Kasumi-1 (cell line): ENCODE results near the gene RPS6KA2.
A peak's percentile ranks its signal among the peaks of the same experiment; 100 is the strongest.

Source experiments
- DNase-seq, 2 experiments: peaks; one replicate each; lab custom pipeline; 2025; lab: John Stamatoyannopoulos, UW

The RPS6KA2 gene

GRCh38 chr6:166446567-166447065 is 180.4 kb downstream of the RPS6KA2 start:
- no peak for DNase-seq

- no peak for DNase-seq
Measured at GRCh38 chr6:166446146-166446545, 180.9 kb downstream of the RPS6KA2 start.

DNA sequence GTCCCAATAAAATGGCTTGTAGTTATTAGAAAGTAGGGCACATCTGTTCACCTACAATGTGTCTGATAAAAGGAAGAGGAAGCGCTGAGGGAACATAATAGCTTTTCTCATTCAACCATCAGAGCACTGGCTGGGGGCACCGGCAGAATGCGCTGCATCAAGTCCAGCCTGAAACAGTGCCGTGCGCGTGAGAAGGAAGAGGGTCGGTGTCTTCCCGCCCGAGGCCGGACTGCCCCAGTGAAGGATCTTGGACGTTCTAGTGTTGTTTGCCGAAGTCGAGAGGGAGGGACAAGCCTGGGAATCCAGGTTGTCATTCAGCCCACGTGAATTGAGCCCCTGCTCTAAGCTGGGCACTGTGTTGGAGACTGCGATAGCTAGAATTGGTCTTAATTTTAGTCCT is 182.6 kb downstream of the RPS6KA2 start:
- DNase-seq = no peak

DNA sequence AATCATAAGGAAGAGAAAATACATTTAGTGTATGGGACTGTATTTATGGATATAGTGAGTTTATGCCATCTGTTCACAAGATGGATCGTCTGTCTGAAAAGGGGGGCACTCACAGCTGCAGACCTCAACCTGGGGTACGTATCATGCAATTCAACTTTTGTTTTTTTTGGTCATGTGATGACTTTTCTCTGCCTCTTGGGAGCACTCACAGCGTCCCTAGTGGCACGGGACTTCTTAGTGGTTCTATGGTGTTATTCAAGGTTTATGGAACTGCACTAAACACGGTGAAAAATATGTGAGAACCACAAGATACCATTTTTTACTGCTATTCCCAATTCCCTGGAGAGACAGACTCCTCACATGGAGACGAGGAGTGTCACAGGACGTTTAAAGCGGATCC is 183.9 kb downstream of the RPS6KA2 start:
- no peak for DNase-seq

- DNase-seq = no peak
Measured at GRCh38 chr6:166442131-166442685, 184.8 kb downstream of the RPS6KA2 start.

- DNase-seq = no peak
Measured at GRCh38 chr6:166441325-166442078, 185.5 kb downstream of the RPS6KA2 start.

DNA sequence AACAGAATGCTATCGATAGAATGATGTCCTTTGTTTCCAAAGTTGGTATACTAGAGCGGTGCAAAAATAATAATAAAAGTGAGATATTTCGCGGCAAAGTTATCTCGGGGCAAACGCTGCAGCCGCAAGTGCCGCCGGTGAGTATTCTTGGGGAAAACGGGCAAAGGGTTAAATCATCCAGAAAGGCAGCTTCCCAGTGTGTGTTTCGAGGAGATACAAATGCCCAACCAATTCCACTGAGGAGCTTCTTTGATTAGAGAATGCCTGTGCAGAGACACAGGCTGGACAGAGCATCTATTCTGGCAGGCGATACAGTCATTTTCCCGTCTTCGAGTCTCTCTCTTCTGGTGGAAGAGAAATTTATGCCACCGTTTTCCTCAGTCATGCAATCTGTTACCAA is 186.3 kb downstream of the RPS6KA2 start:
- no peak for DNase-seq

GRCh38 chr6:166440106-166440505 is 186.9 kb downstream of the RPS6KA2 start:
- DNase-seq = no peak

DNA sequence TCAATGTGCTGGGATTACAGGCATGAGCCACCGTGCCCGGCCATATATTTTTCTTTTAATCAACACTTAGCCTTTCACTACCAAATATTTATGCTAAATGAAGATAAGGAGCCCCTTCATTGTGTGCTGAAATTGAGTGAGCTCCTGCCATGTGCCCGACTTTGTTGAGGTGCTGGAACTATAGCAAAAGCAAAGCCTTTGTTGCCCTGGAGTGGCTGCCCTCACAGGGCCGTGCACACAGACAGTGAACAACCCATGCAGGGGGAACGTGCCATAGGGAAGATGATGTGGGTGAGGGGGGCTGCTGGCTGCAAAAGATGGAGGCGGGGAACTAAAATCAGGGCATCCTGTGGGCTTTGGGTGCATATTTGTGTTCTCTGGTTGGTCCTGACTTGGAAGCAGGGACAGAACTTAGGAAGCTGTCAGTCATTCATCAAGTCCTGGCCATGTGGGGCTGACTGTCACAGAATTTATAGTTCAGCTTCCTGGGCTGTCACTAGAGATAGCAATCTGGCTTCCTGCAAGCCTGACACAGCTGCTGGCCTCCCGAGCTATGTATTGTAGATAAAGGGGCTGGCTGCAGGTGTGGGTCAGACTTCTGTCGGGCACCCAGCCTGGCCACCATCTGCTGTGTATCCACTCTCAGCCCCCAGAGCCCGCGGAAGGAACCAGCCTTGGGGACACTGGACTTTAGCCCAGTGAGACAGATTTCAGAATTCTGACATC is 187.5 kb downstream of the RPS6KA2 start:
- DNase-seq = peak; percentile 57 to 69

GRCh38 chr6:166438211-166438861 is 188.7 kb downstream of the RPS6KA2 start:
- no peak for DNase-seq

DNA sequence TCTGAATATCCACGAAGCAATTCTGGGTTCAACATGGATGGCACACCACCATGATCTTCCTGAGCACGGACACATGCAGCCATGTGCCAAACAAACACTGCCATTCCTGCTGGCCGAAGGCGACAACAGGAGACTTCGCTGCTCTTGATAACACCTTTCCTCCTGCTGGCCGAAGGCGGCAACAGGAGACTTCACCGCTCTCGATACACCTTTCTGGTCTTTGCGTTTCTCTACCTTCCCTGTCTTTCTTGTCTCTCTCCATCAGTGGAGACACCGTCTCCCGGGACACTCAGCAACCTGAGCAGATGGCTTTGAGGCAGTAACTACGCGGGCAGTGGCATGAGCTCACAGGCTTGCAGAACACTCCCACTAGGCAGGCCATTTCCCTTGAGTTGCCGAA is 189.4 kb downstream of the RPS6KA2 start:
- DNase-seq = no peak

DNA sequence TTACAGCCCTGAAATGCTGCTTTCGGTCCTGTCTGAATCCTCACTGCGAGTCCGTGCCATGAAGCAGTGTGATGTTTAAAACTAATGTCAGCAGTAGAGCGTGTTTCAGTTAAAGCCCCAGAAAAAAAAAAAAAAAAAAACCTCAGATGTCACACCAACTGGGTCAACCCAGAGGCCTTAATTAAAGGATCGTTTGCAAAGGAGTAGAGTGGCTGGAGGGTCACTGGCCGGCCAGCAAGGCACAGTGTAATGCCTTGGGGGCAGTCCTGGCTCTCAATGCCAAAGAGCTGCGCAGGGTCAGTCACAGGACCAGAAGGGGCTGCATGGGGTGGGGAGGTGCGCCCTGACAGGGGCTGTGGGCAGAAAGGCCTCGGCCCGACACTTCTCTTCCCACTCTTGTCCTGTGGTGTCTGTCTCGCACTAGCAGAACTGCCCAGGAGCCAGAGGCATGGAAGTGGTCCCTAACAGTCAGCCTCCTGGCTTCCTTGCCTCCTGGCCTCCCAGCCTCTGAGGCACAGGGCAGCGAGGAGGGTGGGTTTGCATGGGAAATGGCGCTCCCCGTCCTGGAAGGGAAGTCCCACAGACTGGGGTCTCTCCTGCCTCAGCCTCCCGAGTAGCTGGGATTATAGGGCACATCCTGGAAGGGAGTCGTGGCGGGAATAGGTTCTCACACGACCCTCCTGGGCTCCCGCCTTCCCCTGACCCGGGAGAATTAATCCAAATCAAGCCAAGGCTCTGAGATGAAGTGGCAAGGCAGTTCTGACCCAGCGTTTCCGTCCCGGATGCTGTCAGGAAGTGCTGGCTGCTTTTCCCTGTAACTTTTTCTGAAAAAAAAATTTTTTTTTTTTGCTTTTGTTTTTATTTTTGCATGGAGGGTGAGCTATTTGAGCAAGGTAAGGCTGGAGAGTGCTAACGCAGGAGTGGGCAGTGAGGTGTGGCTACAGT is 190.6 kb downstream of the RPS6KA2 start:
- no peak for DNase-seq

GRCh38 chr6:166435574-166435973 is 191.5 kb downstream of the RPS6KA2 start:
- peak; percentile 76 to 80 for DNase-seq

DNA sequence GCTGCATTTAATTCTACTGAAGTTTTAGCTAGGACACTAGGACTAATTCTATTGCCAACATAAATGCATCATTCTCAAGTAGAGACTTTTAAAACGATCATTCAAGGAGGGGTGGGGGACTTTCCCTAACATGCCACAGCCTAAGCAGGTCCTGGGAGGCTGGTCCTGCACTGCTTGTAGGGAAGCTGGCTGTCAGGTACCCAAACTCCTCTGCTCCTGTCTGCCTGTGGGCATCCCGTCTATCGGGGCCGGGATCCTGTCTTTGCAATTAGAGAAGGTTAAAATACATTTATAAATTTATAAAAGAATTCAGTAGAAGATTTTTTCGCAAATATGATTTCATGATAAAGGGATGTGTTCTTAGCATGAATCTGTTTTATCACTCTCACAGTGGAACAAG is 192.7 kb downstream of the RPS6KA2 start:
- no peak for DNase-seq

DNA sequence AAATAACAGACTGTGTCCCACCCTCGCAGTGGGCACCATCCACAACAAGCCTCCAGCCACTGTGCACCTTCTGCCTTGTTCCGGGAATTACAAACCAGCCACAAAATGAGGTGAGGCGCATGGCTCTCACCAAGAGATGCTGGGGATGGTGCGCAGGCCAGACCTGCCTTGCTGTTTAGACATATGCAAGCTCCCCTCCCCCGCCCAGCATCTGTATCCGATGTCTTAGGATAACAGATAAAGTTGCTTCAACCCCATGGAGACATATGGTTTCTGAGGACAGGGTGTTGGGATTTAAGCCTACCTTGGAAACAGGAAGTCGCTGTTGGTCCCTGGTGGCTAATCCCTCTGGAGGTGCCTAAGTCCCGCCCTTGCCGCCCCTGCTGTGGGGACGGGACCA is 194.0 kb downstream of the RPS6KA2 start:
- DNase-seq = no peak

DNA sequence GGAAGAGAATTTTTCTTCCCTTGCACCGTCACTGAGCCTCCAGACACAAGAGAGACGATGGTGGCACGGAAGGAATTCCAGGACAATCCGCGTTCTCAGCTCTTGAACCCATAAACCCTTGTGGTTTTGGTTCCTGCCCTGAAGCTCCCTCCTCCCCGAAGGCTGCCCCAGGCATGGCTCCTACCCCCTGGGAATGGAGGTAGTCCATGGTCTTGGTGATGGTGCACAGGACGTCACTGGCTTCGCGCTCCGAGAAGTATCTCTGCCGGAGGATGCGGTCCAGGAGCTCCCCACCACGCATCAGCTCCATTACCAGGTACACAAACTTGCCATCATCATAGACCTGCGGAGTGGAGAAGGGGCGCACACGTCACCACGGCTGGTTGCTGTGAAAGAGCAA is 196.8 kb downstream of the RPS6KA2 start:
- no peak for DNase-seq

GRCh38 chr6:166424431-166424830 is 202.6 kb downstream of the RPS6KA2 start:
- no peak for DNase-seq

DNA sequence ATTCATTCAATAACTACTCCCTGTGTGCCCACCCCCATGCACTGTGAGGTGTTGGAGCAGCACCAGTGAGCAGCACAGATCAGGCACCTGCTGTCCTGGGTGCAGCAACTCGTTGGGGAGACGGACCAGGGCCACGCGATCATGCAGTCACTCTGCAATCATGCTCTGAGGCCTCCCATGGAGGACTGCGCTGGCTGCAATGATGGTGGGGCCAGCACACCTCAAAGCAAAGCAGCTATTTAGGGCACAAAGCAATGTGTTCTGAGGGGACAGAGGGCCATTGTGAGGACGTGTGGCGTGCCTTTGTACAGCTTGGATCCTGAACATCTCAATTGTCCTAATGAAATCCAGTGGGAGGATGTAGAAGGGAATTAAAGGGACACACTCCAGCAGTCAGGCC is 203.3 kb downstream of the RPS6KA2 start:
- no peak for DNase-seq

- no peak for DNase-seq
Measured at GRCh38 chr6:166423051-166423745, 203.9 kb downstream of the RPS6KA2 start.

DNA sequence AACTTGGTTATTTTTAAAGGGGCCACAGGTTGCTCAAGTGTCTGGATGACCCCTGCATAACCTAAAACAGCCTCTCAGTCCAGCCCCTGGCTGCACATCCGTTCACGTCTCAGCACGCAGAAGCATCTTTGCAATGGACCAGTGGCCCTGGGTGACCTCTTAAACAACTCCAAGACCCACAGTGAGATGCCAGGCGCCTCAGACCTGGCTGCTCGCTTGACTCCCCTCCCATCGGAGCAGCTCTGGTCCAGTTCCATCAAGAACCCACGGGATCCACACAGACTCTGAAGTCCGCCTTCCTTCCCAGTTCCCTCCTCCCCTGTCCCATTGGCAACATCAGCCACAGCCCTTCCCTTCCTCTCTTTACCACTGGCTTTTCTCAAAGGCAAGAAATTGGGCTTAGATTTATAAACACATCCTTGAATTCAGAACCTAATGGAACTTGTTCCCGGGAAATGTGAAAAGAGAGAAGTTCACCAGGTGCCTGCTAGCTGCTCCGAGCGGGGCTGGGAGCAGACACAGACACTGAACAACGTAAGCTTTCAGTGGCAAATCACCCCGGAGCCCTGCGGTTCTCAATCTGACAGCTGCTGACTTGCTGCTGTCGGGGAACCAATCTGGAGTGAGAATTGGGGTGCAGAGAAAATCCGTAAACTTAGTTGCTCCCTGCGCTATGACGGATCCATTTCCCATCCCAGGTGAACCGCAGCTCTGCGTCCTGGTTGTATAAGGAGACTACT is 204.7 kb downstream of the RPS6KA2 start:
- DNase-seq = no peak
